A673 (cell line): ENCODE results near the gene HLCS. TPM values are rescaled to one million over a fixed set of nuclear protein-coding genes. Genes with fewer than 3 reads are reported as not detected.

Experiments
- BruUV-seq: library from RNA; stranded (reverse); fragments of 400-500 nt; replicated peaks from 2 replicates; lab custom pipeline; 2021; lab: Mats Ljungman, UMichigan
- CTCF ChIA-PET: fragments of 300-600 bp; sonication (Branson Sonifier 250); formaldehyde crosslinking; loops from one replicate; lab custom pipeline; 2022; ENCODE audit warnings: antibody characterized with exemption; lab: Charles Lee
- POLR2A ChIA-PET: fragments of 300-600 bp; sonication (Branson Sonifier 250); formaldehyde crosslinking; loops from one replicate; lab custom pipeline; 2022; ENCODE audit warnings: antibody characterized with exemption; ENCODE audit not compliant: low non-redundant PET; lab: Charles Lee
- DNase-seq: peaks from one replicate; pipeline ENCODE4 v3.0.0-alpha.2; 2015; ENCODE audit warnings: low spot score
- H3K27ac ChIP-seq: fragments of 200-600 bp; sonication (generic); 2 replicates; pipeline ENCODE4 v1.5.1; 2016; ENCODE audit warnings: mixed run types, low read depth, mild to moderate bottlenecking, mixed read lengths, antibody characterized with exemption, low read length; ENCODE audit not compliant: poor library complexity, severe bottlenecking
- H3K27me3 ChIP-seq: fragments of 200-600 bp; sonication (generic); replicated peaks from 2 replicates; pipeline ENCODE4 v1.6.1; 2017; ENCODE audit warnings: mixed run types, low read depth, mild to moderate bottlenecking, mixed read lengths, antibody characterized with exemption, low read length; ENCODE audit not compliant: insufficient read depth, poor library complexity
- H3K36me3 ChIP-seq: fragments of 200-600 bp; sonication (generic); 2 replicates; pipeline ENCODE4 v1.6.1; 2016; ENCODE audit warnings: mixed run types, mild to moderate bottlenecking, mixed read lengths, antibody characterized with exemption, low read length; ENCODE audit not compliant: insufficient read depth, poor library complexity, severe bottlenecking
- H3K4me1 ChIP-seq: fragments of 200-600 bp; sonication (generic); 2 replicates; pipeline ENCODE4 v1.6.1; 2017; ENCODE audit warnings: mixed run types, mild to moderate bottlenecking, mixed read lengths, antibody characterized with exemption, low read length; ENCODE audit not compliant: insufficient read depth, poor library complexity, severe bottlenecking
- H3K4me3 ChIP-seq: fragments of 200-600 bp; sonication (generic); 2 replicates; pipeline ENCODE4 v1.5.1; 2016; ENCODE audit warnings: low read depth, mixed run types, mild to moderate bottlenecking, mixed read lengths, low read length; ENCODE audit not compliant: poor library complexity, severe bottlenecking
- H3K9me3 ChIP-seq: fragments of 200-600 bp; sonication (generic); 2 replicates; pipeline ENCODE4 v1.6.1; 2016; ENCODE audit warnings: mixed run types, low read depth, mild to moderate bottlenecking, mixed read lengths, antibody characterized with exemption, low read length; ENCODE audit not compliant: poor library complexity, severe bottlenecking
- CTCF ChIP-seq: fragments of 300-800, 200-600 bp; sonication (generic); conservative IDR thresholded peaks from 2 replicates; pipeline ENCODE4 v1.5.1; 2017; ENCODE audit warnings: low read depth, mild to moderate bottlenecking, antibody characterized with exemption, low read length, moderate library complexity, mixed read lengths
- EZH2 ChIP-seq: fragments of 200-600 bp; sonication (generic); IDR thresholded peaks from 2 replicates; pipeline ENCODE4 v1.6.1; 2017; ENCODE audit warnings: borderline replicate concordance, low read depth, mild to moderate bottlenecking, mixed read lengths, antibody characterized with exemption, low read length; ENCODE audit not compliant: poor library complexity, severe bottlenecking
- intact Hi-C: fragments of 100-400 bp; cut with micrococcal nuclease; formaldehyde crosslinking; loops from one replicate; pipeline ENCODE4 v1.10.0; 2022; ENCODE audit not compliant: unreplicated experiment
- total RNA-seq: library from RNA; stranded (reverse); gene quantifications from 2 replicates; pipeline ENCODE4 v1.2.3, GENCODE V29; 2021

The HLCS gene
- total RNA-seq, 1 experiment from 2014 or later = 15.3 TPM

- no peak for DNase-seq
- Histone ChIP-seq H3K9me3 (no peaks in the 10 kb centered on the region), H3K27me3 (no peaks in the 10 kb centered on the region), H3K4me1 (peaks cover under 1% of the 10 kb centered on the region), H3K4me3 (no peak overlapping the region), H3K27ac (no peak overlapping the region), H3K36me3 (no peaks in the 10 kb centered on the region)
- ChIA-PET CTCF (no interaction called here), POLR2A (no interaction called here)
- TF ChIP-seq CTCF (0 out of 2 replicates have a peak, but pooled peaks have one; percentile 23), EZH2 (no peak)
- BruUV-seq = no TSS peak
- intact Hi-C loops = no loop called here
These were observed 28.2 kb upstream of the HLCS start for GRCh38 chr21:36994501-36995158.

- ChIA-PET CTCF (no interaction called here), POLR2A (no interaction called here)
- TF ChIP-seq EZH2 = no peak
- TF ChIP-seq CTCF = no peak
- Histone ChIP-seq H3K9me3 (no peaks in the 10 kb centered on the region), H3K4me3 (no peak overlapping the region), H3K36me3 (no peaks in the 10 kb centered on the region), H3K27ac (no peak overlapping the region), H3K4me1 (peaks cover 8% of the 10 kb centered on the region), H3K27me3 (no peaks in the 10 kb centered on the region)
- BruUV-seq = no TSS peak
- intact Hi-C loops = no loop called here
- no peak for DNase-seq
These were observed 26.2 kb upstream of the HLCS start for GRCh38 chr21:36992671-36993070.

GRCh38 chr21:36990508-36991205, 24.2 kb upstream of the HLCS start:
- Histone ChIP-seq H3K27ac (peak overlapping the region; percentile 92), H3K4me1 (peaks cover 8% of the 10 kb centered on the region), H3K4me3 (peak overlapping the region; percentile 60), H3K36me3 (no peaks in the 10 kb centered on the region), H3K27me3 (no peaks in the 10 kb centered on the region), H3K9me3 (no peaks in the 10 kb centered on the region)
- no peak for DNase-seq
- POLR2A ChIA-PET = no interaction called here
- no peak for TF ChIP-seq CTCF
- no peak for TF ChIP-seq EZH2
- intact Hi-C loops = no loop called here
- CTCF ChIA-PET = interaction anchor here (0.9 kb wide), 1 partner anchor 71 kb away, joined by 3 read pairs; no protein-coding TSS in a partner anchor
- no TSS peak for BruUV-seq
